Endodermal cell (in vitro differentiated cells): ENCODE data around the gene PLEKHM3. TPM values are rescaled to one million over a fixed set of nuclear protein-coding genes. Genes with fewer than 3 reads are reported as not detected.

ENCODE experiments used
- DNase-seq: peaks from one replicate; pipeline ENCODE4 v3.0.0-alpha.2; 2017
- H3K27ac ChIP-seq: 2 replicates; pipeline ENCODE4 v1.5.1; 2013; ENCODE audit warnings: mild to moderate bottlenecking, low read depth, low read length, moderate library complexity
- H3K27me3 ChIP-seq: 2 replicates; pipeline ENCODE4 v1.6.1; 2013; ENCODE audit warnings: mild to moderate bottlenecking, low read length, moderate library complexity; ENCODE audit not compliant: insufficient read depth, control insufficient read depth, poor library complexity, severe bottlenecking
- H3K36me3 ChIP-seq: 2 replicates; pipeline ENCODE4 v1.7.0; 2013; ENCODE audit warnings: mild to moderate bottlenecking, low read length, moderate library complexity; ENCODE audit not compliant: control insufficient read depth, insufficient read depth
- H3K4me1 ChIP-seq: one replicate; pipeline ENCODE4 v1.7.0; 2013; ENCODE audit warnings: low read length; ENCODE audit not compliant: control insufficient read depth, insufficient read depth
- H3K4me3 ChIP-seq: 2 replicates; pipeline ENCODE4 v1.5.1; 2013; ENCODE audit warnings: mild to moderate bottlenecking, low read length, moderate library complexity
- H3K9ac ChIP-seq: 2 replicates; pipeline ENCODE4 v1.6.1; 2013; ENCODE audit warnings: mild to moderate bottlenecking, low read length, moderate library complexity; ENCODE audit not compliant: poor library complexity, severe bottlenecking; ENCODE audit errors: extremely low read depth
- H3K9me3 ChIP-seq: 2 replicates; pipeline ENCODE4 v1.6.1; 2013; ENCODE audit warnings: mild to moderate bottlenecking, low read length, moderate library complexity; ENCODE audit not compliant: control insufficient read depth
- H3K27ac Mint-ChIP-seq: 2 replicates; pipeline ENCODE4 v1.8.0; 2020; ENCODE audit warnings: mixed read lengths
- H3K27me3 Mint-ChIP-seq: 2 replicates; pipeline ENCODE4 v1.8.0; 2021; ENCODE audit warnings: mild to moderate bottlenecking, mixed read lengths; ENCODE audit not compliant: insufficient read depth
- H3K36me3 Mint-ChIP-seq: 2 replicates; pipeline ENCODE4 v1.8.0; 2020; ENCODE audit warnings: low read depth, mixed read lengths
- H3K4me1 Mint-ChIP-seq: 2 replicates; pipeline ENCODE4 v1.8.0; 2020; ENCODE audit warnings: mixed read lengths
- H3K4me3 Mint-ChIP-seq: 2 replicates; pipeline ENCODE4 v1.8.0; 2020; ENCODE audit warnings: mild to moderate bottlenecking, moderate library complexity, mixed read lengths
- H3K9me3 Mint-ChIP-seq: 2 replicates; pipeline ENCODE4 v1.8.0; 2020; ENCODE audit warnings: mild to moderate bottlenecking, mixed read lengths
- WGBS, 2 experiments: methylation state at CpG; one replicate each; pipeline versions ENCODE4 v1.1.5 to v1.1.7; 2013; ENCODE audit warnings: missing lambda C conversion rate in 2 of 2, mixed read lengths in 1 of 2; ENCODE audit not compliant: insufficient coverage in 1 of 2, insufficient read length in 1 of 2; 5-methylcytosine and 5-hydroxymethylcytosine counted together
- total RNA-seq, 2 donors: library from RNA; stranded (reverse); fragmentation: NEBNext Ultra II Directional in 1 of 2; extraction: Animal tissue kit (Norgen Biotek cat#: 25700) in 1 of 2; gene quantifications; 2 replicates in 1 of 2; 3 replicates in 1 of 2; pipeline ENCODE4 v1.2.1, GENCODE V29; 2021
- TF ChIP-seq, protein P1 (sequence below): fragments of 200-600 bp; sonication (generic); conservative IDR thresholded peaks from 2 replicates; pipeline ENCODE4 v1.5.0; 2021; ENCODE audit warnings: antibody characterized with exemption, mild to moderate bottlenecking

The PLEKHM3 gene
- total RNA-seq, 2 donors from 2014 or later, result 13.3 to 17.9 TPM

DNA sequence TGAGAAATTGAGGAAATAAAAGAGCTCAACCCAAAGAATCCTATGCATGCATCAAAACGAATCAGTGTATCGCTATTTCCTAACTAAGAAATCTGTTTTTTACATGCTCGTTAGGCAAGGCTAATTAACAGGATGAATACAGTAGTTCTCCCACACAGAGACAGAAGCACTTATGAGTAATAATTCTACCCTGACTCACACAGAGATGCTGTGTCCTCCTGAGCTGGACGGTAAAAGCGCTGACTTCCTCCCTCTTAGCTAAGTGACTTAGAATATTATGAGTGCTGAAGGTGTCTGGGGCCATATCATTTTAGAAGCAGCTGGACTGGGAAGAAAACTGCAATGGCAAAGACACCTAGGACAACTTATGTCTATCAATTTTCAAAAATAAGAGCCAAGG lies 18.5 kb downstream of the PLEKHM3 start:
- no peak overlapping the region for H3K4me3 ChIP-seq
- no peak overlapping the region for H3K27ac ChIP-seq
- Mint-ChIP-seq H3K9me3 (no peaks in the 10 kb centered on the region), H3K4me3 (no peak overlapping the region), H3K36me3 (no peaks in the 10 kb centered on the region), H3K27ac (no peak overlapping the region), H3K27me3 (no peaks in the 10 kb centered on the region), H3K4me1 (peaks cover 11% of the 10 kb centered on the region)
- TF ChIP-seq, protein P1, sequence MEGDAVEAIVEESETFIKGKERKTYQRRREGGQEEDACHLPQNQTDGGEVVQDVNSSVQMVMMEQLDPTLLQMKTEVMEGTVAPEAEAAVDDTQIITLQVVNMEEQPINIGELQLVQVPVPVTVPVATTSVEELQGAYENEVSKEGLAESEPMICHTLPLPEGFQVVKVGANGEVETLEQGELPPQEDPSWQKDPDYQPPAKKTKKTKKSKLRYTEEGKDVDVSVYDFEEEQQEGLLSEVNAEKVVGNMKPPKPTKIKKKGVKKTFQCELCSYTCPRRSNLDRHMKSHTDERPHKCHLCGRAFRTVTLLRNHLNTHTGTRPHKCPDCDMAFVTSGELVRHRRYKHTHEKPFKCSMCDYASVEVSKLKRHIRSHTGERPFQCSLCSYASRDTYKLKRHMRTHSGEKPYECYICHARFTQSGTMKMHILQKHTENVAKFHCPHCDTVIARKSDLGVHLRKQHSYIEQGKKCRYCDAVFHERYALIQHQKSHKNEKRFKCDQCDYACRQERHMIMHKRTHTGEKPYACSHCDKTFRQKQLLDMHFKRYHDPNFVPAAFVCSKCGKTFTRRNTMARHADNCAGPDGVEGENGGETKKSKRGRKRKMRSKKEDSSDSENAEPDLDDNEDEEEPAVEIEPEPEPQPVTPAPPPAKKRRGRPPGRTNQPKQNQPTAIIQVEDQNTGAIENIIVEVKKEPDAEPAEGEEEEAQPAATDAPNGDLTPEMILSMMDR, result no peak
- DNase-seq, result no peak
- H3K27me3 ChIP-seq, result no peaks in the 10 kb centered on the region
- no peak overlapping the region for H3K9ac ChIP-seq
- no peaks in the 10 kb centered on the region for H3K4me1 ChIP-seq
- H3K9me3 ChIP-seq, result no peaks in the 10 kb centered on the region
- no peaks in the 10 kb centered on the region for H3K36me3 ChIP-seq
- 91 to 96% methylated on average over 5 of the region's 5 CpGs for WGBS, 2 experiments

DNA sequence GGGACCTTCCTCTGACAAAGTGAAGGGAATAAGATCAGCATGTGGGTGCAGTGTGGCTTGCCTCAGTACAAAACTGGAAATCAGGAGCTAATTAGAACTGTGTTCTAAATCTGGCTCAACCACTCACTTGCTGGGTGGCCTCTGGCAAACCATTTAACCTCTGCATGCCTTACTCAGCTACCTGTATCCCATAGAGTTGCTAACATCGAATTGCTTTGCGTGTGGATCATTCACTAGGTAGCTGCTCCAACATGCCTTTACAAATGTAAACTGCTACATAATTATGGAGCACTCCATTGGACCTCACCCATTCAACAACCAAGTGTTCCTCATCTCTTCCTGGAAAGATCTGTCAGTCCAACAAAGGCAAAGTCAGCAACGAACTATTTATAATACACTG lies 19.0 kb downstream of the PLEKHM3 start:
- Mint-ChIP-seq H3K4me3 (no peak overlapping the region), H3K9me3 (no peaks in the 10 kb centered on the region), H3K27ac (no peak overlapping the region), H3K36me3 (peaks cover 2% of the 10 kb centered on the region), H3K4me1 (peaks cover 11% of the 10 kb centered on the region), H3K27me3 (no peaks in the 10 kb centered on the region)
- no peaks in the 10 kb centered on the region for H3K27me3 ChIP-seq
- H3K36me3 ChIP-seq, result no peaks in the 10 kb centered on the region
- DNase-seq, result no peak
- TF ChIP-seq, protein P1, result no peak
- H3K27ac ChIP-seq, result no peak overlapping the region
- no peak overlapping the region for H3K4me3 ChIP-seq
- H3K4me1 ChIP-seq, result no peaks in the 10 kb centered on the region
- no peak overlapping the region for H3K9ac ChIP-seq
- no peaks in the 10 kb centered on the region for H3K9me3 ChIP-seq
- WGBS, 2 experiments, result 75 to 90% methylated on average over 2 to 3 of the region's 3 CpGs

GRCh38 chr2:208001924-208002323 lies 23.4 kb downstream of the PLEKHM3 start:
- WGBS, 2 experiments, result 85 to 98% methylated on average over 4 to 5 of the region's 5 CpGs
- no peaks in the 10 kb centered on the region for H3K4me1 ChIP-seq
- Mint-ChIP-seq H3K4me3 (no peak overlapping the region), H3K36me3 (peaks cover 20% of the 10 kb centered on the region), H3K27me3 (no peaks in the 10 kb centered on the region), H3K9me3 (no peaks in the 10 kb centered on the region), H3K27ac (no peak overlapping the region), H3K4me1 (peaks cover 2% of the 10 kb centered on the region)
- no peak overlapping the region for H3K4me3 ChIP-seq
- H3K27ac ChIP-seq, result no peak overlapping the region
- H3K9ac ChIP-seq, result no peak overlapping the region
- H3K27me3 ChIP-seq, result no peaks in the 10 kb centered on the region
- DNase-seq, result no peak
- TF ChIP-seq, protein P1, result no peak
- H3K36me3 ChIP-seq, result peaks cover 13% of the 10 kb centered on the region
- no peaks in the 10 kb centered on the region for H3K9me3 ChIP-seq
